AG04450 (cell line): ENCODE results near the gene DACH1. TPM values are rescaled to one million over a fixed set of nuclear protein-coding genes. Genes with fewer than 3 reads are reported as not detected.

Experiments used
- CTCF ChIA-PET: fragments of 300-600, 350-600 bp; formaldehyde crosslinking; extraction: SDS; loops from one replicate; lab custom pipeline; 2022; ENCODE audit warnings: antibody characterized with exemption, inconsistent platforms; lab: Charles Lee
- POLR2A ChIA-PET: fragments of 350-600 bp; formaldehyde crosslinking; extraction: SDS; loops from one replicate; lab custom pipeline; 2021; ENCODE audit warnings: antibody characterized with exemption, inconsistent platforms; lab: Yijun Ruan, JAX
- DNase-seq: peaks from one replicate; pipeline ENCODE4 v3.0.0-alpha.2; 2011; ENCODE audit warnings: low read depth, low spot score
- H3K27ac ChIP-seq: one replicate; pipeline ENCODE4 v1.5.1; 2012; ENCODE audit warnings: low read depth, low read length, control low read depth
- H3K27me3 ChIP-seq: one replicate; pipeline ENCODE4 v1.6.0; 2012; ENCODE audit warnings: low read length; ENCODE audit not compliant: control insufficient read depth, insufficient read depth
- H3K4me3 ChIP-seq: 2 replicates; pipeline ENCODE4 v1.5.1; 2011; ENCODE audit warnings: mild to moderate bottlenecking, low read depth, low read length, control low read depth
- H3K9me3 ChIP-seq: 2 replicates; pipeline ENCODE4 v1.5.1; 2012; ENCODE audit warnings: low read length; ENCODE audit not compliant: control insufficient read depth, insufficient read depth
- CTCF ChIP-seq: IDR thresholded peaks from 2 replicates; pipeline ENCODE4 v1.5.1; 2011; ENCODE audit warnings: low read depth, low read length, control low read depth, inconsistent platforms
- polyA plus RNA-seq: library from polyadenylated mRNA; depleted of rRNA; stranded (reverse); fragments of >200 nt; gene quantifications from 2 replicates; pipeline ENCODE4 v1.2.3, GENCODE V29; 2011

Gene DACH1
- polyA plus RNA-seq, 1 experiment, result 0.10 TPM

DNA sequence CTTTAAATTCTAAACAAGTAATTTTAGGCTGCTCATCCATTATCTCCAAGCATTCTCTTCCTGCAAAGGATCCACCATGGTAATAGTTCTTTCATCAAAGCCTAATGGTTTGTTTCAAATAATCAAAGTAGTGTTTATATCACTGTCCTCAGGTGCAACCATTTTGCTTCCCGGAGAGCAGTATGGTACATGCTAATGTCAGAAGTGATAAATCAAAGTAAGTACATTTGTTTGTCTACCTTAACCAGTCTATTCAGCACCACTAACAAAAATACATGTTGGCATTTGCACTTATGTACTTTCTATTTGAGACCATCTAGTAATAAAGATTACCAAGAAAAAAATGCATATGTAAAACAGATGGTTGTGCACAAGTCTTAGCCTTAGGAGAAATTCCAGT lies 37.5 kb downstream of the DACH1 start:
- H3K27me3 ChIP-seq, result no peaks in the 10 kb centered on the region
- H3K9me3 ChIP-seq, result no peaks in the 10 kb centered on the region
- no peak overlapping the region for H3K27ac ChIP-seq
- H3K4me3 ChIP-seq, result no peak overlapping the region
- ChIA-PET POLR2A (no interaction called here), CTCF (no interaction called here)
- TF ChIP-seq CTCF, result no peak
- no peak for DNase-seq

GRCh38 chr13:71828564-71828963 lies 38.4 kb downstream of the DACH1 start:
- CTCF ChIA-PET, result no interaction called here
- Histone ChIP-seq H3K4me3 (no peak overlapping the region), H3K9me3 (no peaks in the 10 kb centered on the region), H3K27ac (no peak overlapping the region), H3K27me3 (no peaks in the 10 kb centered on the region)
- POLR2A ChIA-PET, result no interaction called here
- no peak for TF ChIP-seq CTCF
- DNase-seq, result no peak

- no peak overlapping the region for H3K27ac ChIP-seq
- no peak overlapping the region for H3K4me3 ChIP-seq
- H3K27me3 ChIP-seq, result no peaks in the 10 kb centered on the region
- CTCF ChIA-PET, result no interaction called here
- POLR2A ChIA-PET, result no interaction called here
- DNase-seq, result no peak
- TF ChIP-seq CTCF, result no peak
- no peaks in the 10 kb centered on the region for H3K9me3 ChIP-seq
Observed at GRCh38 chr13:71828117-71828516, 38.9 kb downstream of the DACH1 start.

- CTCF ChIA-PET, result no interaction called here
- H3K4me3 ChIP-seq, result no peak overlapping the region
- no peak for TF ChIP-seq CTCF
- DNase-seq, result no peak
- POLR2A ChIA-PET, result no interaction called here
- no peak overlapping the region for H3K27ac ChIP-seq
- H3K9me3 ChIP-seq, result no peaks in the 10 kb centered on the region
- H3K27me3 ChIP-seq, result no peaks in the 10 kb centered on the region
Observed at GRCh38 chr13:71827241-71827640, 39.8 kb downstream of the DACH1 start.

DNA sequence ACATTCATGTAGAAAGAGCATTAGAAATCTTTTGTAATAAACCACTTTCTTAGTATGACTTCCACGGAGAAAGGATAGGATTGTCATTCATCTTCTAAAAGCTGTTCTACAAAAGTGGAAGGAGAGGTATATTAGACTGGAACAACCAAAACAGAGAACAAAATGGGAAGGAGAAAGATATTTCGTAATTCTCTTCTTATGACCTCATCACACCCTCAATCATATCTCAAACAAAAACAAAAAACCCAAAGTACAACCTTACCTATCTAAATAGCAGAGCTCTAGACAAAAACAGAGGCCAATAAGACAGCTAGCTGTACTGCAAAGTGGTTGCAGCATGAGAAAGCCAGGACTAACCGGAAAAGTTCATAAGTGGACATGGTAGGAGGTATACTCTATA lies 46.3 kb downstream of the DACH1 start:
- Histone ChIP-seq H3K27me3 (no peaks in the 10 kb centered on the region), H3K9me3 (no peaks in the 10 kb centered on the region), H3K4me3 (no peak overlapping the region), H3K27ac (no peak overlapping the region)
- ChIA-PET POLR2A (no interaction called here), CTCF (no interaction called here)
- DNase-seq, result no peak
- TF ChIP-seq CTCF, result no peak
